Activated naive CD4-positive, alpha-beta T cell treated with Interleukin-2 at 50 U/mL for 16 hours (primary cell): ENCODE results near the gene COLQ.

ENCODE experiments used
- DNase-seq: peaks from one replicate; pipeline ENCODE4 v3.0.0-alpha.2; 2020

Gene COLQ

DNA sequence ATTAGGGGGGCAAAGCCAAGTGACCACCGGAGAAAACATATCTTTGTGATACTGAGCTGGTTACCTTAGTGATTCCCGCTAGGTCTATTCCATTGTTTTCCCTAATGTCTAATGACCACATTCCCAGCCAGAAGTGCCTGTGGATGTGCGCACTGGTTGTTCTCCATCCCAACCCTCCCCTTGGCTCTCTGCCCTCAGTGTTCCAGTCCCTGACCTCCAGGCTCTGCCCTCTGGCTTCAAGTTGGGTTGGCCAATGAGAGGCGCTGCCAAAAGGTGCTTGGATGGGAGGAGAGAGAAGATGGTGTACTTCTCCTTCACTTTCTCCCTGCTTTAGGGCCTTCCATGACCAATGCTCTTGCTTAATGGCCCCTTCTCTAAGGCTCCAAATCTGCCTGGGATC, 2.4 kb downstream of the COLQ start:
- no peak for DNase-seq

DNA sequence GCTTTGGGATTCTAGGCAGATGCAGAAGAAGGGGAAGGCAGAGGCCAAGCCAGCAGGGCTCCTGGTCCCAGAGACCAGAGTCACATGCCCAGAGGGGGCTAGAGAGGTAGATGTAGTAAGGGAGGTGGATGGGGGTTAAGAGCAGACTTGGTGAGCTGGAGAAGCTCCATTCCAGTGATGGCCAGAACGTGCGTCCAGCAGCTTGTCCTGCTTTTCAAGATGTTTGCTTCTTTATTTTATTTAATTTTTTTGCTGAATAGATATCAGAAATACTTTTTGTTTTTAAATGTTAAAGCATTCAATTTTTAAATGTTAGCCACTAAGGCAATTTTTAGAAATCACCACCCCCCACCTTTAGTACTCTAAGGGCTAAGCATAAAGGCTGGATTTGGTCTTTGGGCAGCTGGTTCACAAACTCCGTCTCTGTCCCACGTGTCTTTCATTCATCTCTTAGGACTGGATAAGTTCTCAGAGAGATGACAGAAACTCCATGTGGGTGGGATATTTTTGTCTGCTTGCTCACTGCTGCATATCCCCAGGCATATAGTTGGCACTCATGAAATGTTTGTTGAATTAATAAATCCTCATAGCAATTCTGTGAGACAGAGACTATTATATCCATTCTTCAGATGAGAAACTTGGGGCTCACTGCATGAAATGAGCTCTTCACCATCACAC, 6.7 kb downstream of the COLQ start:
- DNase-seq = no peak

DNA sequence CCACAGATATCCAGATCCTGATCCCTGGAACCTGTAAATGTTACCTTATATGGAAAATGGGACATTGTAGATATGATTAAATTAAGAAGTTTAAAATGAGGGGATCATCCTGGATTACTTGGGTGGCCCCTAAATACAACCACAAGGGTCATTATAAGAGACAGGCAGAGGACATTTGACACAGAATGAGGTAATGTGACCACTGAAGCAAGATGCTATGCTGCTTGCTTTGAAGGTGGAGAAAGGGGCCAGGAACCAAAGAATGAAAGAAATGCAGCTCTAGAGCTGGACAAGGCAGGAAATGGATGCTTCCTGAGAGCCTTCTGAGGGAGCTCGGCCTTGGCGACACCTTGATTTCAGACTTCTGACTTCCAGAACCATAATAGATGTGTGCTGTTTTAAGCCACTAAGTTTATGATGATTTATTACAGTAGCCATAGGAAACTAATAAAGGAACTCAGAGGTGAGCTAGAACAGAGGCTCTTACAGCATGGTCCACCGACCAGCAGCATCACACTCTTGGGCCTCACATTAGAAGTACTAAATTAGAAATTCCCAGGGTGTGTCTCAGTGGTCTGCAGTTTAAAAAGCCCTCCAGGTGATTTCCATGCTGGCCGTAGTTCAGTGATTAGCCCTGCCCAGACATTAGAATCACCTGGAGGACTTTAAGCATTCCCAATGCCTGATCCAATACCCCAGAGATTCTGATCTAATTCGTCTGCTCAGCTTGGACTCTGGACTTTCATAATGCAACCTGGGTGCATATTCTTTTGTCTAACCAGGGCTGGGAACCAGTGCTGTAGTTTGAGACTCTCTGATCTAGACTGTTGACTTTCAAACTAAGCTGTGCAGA, 7.5 kb downstream of the COLQ start:
- DNase-seq = no peak

DNA sequence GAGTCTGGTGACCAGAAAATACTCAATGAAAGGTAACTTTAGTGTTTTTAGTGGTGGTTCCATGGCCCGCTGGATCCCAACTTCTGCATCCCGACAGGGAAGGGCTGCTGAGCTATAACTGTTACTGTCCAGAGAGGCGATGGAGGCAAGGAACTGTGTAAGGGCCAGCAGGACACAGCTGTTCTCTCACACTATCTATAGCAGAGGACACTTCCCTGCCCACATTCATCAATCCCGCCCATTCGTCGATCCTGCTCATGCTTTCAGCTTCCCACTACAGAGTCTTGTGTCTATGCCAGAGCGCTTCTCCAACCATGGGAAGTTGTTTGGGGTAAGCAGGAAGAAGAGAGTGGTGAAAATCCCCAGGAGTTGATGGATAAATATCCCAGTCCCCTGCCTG, 8.4 kb downstream of the COLQ start:
- DNase-seq = no peak

DNA sequence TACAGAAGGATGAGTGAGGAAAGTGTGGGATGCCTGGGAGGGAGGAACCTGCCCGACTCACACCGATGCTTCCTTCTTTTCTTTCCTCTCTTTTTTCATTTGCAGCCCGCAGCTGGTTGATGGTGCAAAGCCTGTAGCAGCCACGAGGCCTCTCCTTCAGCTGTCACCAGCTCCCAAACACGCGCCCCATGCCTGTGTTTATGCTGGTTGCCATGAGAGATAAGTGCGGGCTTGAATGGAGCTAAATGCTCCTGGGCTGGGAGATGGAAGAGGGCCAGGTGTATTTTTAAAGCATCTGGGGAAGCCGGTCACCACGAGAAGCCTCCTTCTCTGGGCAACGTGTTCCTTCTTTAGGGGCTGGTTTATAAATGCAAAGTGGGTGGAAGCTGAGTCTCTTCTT, 9.3 kb downstream of the COLQ start:
- DNase-seq = no peak

DNA sequence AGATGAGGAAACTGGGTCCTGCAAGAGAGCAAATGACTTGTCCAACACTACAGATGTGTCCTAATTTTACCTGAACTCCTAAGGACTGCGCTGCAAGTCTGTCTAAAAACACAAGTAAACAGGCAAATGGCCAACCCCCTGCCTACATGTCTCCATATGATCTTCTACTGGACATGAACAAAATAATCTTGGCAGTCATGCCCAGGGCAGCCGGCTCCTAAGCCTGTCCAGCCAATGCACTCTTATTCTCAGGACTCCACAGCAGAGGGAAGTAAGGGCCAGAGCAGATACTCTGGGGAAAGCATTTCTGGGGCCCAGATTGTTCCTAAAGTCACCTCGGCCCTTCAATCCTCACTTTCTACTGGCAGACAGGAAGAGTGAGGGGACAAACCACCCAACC, 10.3 kb downstream of the COLQ start:
- no peak for DNase-seq

DNA sequence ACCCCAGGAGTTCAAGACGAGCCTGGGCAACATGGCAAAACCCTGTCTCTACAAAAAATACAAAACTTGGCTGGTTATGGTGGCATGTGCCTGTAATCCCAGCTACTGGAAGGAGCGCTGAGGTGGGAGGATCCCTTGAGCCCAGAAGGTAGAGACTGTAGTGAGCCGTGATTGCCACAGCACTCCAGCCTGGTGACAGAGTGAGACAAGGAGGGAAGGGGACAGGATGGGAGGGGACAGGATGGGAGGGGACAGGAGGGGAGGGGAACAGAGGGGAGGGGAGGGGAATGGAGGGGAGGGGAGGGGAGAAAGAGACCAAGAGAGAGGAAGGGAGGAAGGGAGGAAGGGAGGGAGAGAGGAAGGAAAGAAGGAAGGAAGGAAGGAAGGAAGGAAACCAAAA, 11.0 kb downstream of the COLQ start:
- no peak for DNase-seq

DNA sequence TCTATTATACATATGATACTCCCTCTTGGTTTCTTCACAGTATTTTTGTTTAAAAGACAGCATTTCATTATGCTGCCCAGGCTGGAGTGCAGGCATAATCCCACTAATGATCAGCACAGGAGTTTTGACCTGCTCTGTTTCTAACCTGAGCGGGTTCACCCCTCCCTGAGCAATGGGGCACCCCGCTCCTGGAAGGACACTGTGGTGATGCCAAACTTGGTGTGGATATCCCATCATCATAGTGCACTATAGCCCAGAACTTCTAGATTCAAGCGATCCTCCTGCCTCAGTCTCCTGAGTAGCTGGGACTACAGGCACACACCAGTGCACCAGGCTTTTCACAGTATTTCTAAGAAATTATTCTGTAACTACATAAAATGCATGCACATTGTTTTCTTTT, 14.9 kb downstream of the COLQ start:
- no peak for DNase-seq

DNA sequence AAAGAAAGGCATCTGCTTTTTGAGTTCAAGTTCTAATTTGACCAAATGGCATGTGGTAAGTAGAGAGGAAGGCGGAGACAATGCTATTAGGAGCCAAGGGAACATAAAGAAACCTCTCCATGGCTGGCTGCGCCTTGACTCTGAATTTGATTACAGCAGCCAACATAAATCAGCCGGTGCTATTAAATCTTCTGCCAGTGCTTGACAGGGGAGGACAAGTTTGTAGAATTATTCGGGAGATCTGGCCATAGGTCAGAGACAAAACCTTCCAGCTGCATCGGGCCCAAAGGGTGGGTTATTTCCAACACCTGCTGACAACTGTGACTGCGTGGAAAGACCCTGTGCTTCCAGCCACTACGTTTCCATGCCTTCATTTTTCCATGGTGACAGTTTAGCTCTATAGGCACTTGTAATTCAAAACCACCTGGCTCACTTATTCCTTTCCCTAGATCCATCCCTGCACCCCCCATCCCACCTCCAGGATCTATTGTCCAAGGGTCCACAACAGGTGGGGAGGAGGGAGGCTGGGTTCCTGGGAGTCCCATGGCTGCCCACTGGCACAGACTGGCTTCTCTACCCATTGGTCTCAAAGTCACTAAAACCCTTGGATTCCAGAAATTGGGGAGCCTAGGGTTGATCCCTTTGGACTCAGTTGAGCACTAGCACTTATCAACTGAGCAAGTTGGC, 15.9 kb downstream of the COLQ start:
- no peak for DNase-seq

DNA sequence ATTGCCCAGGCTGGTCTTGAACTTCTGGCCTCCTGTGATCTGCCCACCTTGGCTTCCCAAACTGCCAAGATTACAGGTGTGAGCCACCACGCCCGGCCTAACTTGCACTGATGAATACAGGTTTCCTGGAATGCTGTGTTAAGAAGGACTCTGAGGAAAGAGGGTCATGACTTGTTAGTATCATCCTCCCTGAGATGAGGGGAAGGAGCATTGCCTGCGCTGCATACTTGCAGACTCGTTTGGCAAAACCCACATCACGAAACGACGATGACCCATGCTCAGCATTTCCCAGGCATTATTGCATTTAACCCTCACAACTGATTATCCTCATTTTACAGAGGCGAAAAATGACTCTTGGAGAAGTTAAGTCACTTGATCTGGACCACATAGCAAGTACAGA, 18.9 kb downstream of the COLQ start:
- DNase-seq = no peak

DNA sequence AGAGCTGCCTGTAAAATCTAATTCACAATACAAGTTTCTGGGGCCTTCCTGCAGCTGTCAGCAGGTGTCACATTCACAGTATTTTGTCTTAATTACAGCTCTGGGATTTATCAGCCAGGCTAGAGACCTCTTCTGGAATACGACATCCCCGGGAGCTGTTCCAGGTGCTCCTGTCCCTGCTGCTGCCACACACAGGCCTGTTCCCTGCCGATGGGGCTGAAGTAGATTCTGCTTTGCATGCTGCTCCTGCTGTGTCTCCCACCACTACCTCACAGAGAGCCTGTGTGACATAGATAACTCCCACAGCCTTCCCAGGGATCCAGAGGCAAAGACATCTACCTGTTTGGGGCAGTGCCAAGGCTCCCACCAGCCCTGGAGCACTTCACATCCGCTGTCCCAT, 20.4 kb downstream of the COLQ start:
- no peak for DNase-seq

DNA sequence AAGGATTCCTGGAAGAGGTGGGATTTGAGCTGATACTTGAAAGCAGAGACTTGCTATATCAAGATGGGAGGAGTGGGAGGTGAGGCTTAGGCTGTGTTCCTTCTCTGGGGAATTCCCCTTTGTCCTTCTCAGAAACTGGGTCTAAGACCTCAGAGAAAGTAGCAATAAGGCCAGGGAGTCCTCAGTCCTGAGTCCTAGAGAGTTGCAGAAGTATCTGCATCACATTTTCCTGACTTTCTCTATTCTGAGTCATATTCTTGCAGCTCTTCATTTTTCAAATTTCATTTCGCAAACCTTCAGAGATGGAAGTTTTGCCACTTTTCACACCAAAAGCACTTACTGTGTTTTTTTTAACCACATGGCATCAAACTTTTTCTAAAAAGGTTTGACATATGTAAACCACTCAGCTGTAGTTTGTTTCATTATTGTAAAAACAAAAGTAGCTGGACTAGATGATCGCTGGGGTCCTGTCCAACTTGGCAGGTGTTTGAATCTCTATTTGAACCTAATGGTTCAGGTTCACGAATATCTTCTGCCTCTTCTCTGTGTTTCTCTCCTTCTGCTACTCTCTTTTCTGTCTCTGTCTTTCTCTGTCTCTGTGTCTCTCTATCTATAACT, 21.3 kb downstream of the COLQ start:
- DNase-seq = no peak

DNA sequence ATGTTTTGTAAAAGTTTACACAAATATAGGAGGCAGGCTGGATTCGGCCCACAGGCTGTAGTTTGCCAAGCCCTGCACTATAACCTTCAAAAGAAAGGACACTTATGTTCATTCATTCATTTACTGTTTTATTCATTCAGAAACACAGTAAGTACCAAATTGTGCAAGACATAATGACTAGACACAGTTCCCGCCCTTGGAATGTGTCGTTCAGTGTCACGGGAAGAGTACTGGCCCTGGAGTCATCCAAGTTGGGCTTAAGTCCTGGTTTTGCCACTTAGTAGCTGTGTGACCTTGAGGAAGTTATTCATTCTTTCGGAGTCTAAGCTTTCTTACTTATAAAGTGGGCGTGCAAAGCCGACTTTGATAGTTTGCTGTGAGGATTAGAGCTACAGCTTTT, 22.0 kb downstream of the COLQ start:
- no peak for DNase-seq

DNA sequence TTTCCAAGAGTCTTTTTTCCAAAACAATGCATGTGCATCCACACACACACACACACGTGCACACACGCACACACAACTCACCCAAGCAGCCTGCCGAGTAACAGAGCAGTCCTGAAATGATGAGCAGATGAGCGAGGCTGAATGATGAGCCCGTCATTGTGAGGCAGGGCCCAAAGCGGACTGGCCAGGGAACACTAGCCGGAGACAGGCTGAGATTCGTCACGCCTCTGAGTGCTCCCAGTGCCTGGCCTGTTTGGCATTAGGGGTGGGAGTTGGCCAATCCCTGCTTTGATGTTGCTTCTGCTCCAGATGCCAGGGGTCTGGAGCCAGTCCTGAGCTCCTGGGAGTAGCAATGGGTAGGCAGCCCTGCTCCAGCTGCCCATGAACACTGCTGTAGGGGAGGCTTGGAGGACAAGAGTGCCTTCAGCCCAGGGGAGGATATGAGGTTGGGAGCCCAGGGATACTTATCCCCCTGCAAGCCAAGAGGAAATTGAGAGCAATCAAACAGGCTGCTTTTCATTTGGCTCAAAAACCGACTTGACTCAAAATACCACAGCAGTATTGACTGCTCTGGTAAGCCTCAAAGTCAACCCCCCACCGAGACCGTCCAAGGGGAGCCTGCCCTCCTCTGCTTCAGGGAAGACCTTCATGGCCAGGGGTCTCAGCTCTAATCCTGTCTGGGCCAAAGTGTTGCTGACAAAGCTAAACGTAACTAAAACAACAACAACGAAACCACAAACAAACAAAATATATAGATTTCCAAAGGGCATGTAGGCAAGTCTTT, 22.9 kb downstream of the COLQ start:
- no peak for DNase-seq

DNA sequence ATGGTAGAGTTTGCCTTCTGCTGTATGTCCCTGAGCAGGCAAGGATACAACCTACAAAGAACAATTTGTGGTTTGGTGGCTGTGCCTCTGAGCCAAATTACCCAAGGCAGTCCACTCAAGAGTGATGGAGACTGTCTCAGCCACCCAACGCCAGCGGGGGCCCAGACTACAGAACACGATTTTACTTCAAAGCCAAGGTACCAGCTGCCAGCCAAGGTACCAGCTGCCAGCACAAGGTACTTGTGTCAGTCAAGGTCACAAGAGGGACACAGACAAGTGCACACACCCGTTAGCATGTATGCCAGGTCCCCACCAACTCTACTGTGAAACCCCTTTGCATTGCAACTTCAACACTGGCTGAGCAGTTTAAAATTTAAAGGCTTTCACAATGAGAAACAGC, 23.5 kb downstream of the COLQ start:
- DNase-seq = no peak

DNA sequence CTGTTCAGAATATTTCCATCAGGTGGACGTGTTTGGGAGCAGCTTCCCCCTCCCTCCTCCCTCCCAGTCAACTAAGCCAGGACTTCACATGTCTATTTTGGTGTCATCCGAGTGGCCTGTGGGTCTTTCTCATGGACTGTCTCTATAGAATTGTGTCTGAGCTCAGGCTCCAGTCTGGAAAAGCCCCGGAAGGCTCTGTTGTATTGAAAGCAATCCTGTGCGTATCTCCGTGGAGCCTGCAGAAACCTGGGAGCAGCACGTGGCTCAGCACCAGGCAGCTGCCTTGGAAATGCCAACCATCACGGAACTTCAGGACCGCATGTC, 25.2 kb downstream of the COLQ start:
- DNase-seq = no peak

DNA sequence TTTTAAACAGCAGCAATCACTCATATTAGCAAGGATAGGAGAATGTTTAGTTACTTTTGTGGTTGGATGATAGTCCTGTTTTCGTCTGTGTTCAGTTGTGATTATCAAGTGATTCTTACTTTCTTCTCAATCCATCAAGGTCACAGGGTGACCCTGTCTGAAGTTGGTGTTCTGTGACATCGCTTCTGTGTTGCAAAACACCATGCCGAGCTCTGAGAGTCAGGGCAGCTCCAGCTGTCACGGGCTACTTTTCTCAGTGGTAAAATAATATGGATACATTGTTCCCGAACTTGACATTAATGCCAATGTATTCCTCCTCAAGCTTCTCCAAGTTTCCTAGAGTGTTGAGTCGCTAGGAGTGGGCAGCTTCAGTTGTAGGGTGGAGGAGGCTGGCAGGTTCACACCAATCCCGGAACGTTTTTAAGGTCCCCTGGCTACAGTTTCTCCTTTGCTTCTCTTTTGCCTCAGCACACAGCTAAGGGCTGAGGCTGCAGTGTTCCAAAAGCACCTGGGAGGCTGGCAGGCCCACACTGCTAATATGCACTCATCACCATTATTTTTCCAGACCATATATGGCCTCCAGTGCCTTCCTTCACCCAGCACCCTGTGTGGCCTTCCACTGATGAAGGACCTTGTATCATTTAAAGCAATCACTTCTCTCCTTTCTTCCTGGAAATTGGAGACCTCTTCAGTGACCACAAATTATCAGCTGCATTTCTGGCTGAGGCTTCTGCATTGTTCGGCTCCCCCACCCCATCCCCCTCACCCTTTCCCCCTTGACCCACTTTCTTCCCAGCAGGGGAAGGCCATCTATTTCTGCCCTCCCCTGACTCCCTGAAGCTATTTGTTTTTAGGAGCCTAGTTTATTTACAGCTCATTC, 25.8 kb downstream of the COLQ start:
- DNase-seq = no peak

DNA sequence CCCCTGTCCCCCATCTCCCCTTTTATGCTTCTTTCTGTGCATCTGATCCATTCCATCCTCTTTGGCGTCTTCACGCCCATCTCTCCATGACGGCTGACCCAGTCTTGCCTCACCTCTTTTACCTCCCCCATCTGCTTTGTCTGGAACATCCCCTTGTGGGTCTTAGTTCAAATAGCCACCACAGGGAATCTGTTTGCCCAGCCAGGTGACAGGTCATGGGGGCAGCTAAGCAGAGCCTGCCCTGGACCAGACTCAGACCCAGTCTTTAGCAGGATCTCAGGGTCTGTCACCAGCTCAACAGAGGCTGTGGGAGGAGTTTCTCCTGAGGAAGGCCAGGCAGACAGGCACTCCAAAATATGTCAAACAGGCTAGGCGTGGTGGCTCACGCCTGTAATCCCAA, 28.1 kb downstream of the COLQ start:
- no peak for DNase-seq

DNA sequence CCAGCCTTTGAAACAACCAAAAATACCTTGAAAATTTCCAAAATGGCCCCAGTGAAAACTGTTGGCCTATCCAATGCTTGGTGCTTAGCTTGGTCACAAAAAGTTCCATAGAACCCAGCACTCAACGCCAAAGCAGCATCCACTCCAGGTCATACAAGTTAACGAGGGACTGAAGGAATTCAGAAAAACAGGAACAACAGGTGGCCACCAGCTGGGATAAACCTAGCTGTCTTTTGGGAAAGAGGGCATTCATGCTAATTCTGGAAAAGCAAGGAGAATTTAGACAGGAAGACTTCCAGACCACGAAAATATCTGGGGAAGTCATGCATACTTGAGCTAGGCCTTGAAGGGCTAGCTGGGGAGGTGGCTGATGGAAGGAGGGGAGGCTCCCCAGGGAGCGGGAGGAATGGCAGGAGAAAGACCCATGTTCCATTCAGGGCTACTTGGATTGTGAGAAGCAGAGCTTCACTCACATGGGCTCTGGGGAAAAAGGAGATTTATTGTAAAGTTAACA, 28.6 kb downstream of the COLQ start:
- DNase-seq = no peak

DNA sequence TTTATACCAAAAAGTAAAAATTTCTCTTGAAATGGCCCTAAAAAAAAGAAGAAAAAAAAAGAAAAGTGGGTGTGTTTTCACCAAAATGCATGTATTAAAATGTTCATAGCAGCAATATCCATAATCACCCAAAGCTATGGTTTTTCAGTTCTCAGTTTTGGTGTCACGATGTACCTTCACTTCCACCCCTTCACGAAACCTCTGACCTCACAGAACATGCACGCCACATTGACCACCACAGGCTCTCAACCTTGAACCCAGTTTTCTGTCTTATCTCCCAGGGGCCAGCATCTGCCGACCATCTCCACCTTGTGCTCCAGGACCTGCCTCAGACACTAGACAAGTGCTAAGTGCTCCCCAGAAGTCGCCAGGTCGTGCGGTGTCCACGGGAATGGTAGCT, 30.4 kb downstream of the COLQ start:
- no peak for DNase-seq

DNA sequence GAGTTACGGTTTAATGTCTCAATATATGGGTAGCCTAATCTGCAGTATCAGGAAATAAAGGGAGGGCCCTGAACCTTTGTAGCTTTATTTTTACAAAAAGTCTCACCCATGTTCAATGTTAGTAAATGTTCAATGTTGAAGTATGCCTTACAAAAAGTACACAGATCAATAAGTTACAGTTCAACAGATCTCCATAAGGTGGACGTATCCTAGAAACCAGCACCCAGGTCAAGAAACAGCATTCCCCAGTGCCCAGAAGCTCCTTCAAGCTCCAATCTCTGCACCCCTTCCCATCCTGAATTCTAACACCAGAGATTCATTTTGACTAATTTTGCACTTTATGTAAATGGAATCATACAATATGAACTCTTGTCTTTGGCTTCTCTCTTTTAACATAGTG, 31.3 kb downstream of the COLQ start:
- no peak for DNase-seq

DNA sequence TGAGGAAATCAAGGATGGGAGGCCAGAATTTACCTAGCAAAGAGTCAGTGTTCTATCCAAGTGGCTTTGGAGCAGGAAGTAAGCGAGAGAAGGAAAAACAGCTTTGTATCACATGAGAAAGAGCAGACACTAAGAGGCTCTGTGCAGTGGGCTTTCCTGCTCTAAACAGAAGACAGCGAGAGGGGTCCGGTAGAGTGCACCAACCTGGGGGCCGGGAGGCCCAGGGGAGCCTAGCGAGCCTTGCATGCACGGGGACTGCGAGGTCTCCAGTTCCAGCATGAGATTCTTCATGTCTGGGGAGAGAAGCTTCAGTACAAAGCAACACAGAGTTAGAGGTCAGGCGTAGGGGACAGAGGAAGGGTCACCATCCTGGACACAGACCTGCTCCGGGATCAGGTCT, 33.5 kb downstream of the COLQ start:
- no peak for DNase-seq
